GM18499 (cell line): ENCODE results near the gene MEF2D.

Source experiments
- ATAC-seq: cut with Tn5 transposase; IDR thresholded peaks from one replicate; pipeline ENCODE4 v1.9.1; 2021; ENCODE audit warnings: moderate number of reproducible peaks; ENCODE audit not compliant: insufficient read depth, unreplicated experiment

Gene MEF2D

DNA sequence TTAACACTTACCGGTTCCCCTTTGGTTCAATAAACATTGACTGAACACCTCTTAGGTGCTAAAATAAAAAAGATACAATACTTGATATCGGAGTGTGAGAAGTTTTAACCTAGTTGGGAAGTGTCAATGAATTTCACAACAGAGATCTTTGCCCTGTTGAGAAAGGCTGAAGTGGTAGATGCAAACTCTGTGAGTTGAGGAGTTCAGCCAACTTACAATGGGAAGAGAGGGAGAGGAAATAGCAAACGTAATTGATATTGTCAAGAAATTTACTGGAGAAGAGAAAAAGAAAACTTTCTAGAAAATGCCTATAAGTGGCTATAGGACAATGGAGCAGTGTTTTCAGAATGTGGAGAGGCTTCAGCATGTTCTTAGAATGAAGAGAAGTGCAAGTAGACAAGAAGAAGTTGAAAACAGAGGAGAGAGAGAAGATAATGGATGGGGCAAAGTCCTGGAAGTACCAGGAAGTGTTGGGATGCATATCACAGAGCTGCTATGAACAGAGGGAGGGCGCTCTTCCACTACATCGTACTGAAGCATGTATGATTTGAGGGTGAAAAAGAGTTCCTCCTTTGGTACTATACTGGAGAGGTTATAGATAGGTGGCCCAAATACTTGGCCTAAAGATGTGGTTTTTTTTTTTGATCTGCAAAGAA is 48.9 kb downstream of the MEF2D start:
- no peak for ATAC-seq

DNA sequence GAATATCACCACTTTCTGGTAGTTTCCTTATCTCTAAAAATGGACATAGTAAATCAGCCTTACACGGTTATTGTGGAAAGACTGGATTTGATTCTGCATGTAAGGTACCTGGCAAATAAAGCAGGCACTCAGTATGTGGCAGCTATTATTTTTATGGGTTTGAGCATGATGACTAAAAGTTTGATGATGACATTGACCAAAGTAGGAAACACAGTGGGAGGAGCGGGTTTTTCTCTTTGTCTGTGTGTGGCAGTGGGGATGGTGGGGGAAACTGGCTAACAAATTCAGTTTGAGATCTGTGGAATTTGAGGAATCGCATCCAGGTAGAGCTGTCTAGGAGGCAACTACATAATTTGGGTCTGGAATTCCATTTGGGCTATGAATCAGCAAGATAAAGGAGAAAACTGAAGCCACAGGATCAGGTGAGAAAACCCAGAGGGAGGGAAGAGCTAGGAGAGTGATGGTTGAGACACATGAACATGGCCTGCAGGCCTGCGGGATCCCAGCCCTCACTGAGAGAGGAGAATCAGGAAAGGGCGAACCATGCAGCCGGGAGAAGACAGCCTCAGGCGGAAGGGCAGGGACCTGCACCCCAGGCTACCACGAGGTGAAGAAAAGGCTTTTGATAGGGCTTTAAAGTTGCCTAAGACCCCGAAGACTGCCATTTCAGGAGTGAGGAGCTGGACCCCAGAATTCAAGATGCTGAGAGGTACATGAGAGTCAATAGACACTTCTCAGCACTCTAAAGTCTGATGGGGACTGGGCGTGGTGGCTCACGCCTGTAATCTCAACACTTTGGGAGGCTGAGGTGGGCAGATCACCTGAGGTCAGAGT is 52.2 kb downstream of the MEF2D start:
- ATAC-seq = no peak

DNA sequence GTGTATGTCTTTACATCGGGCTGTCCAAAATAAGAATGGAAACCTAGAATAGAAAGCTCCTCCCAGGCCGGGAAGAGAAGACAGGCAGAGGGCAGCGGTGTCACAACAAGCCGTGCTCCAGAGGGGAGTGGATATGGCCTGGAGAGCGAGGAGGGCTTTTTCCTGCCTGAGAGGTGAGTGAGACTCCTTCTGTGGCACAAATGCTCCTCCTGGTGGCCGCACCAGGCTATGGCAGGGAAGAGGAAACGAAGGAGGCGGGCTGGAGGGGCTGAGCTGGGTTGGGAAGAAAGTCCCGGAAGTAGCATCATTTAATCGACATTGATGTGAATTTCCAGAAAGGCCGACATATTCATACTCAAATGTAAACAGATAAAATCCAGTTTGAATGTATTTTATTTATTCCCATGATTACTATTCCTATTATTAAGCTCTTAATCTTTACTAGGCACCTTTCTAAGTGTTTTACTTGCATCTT is 54.7 kb downstream of the MEF2D start:
- ATAC-seq = no peak

DNA sequence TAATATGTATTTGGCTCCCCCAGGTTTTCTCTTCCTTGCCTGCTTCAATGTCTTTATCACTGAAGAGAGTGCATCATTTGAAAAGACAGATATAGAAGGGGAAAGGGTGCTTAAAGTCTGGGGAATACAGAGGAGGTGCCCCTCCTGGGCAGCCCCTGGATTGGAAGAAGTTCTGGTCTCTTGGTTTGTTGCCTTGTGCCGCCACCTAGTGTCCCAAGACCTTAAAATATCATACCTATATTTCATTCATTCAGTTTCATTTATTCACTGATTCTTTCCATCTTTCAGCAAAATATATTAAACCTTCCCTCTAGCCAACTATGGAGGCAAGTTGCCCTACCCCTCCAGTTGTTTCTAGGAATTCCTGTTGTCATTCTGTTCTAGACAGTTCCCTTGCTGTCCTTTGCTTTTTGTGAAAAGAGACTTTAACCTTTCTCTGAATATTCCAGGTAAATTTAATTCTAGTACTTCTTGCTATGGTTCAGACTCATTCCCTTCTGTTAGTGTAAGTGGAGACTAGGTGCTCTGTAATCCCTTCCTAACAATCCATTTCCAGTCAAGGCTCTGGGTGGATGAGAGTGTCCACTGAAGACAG is 56.1 kb downstream of the MEF2D start:
- no peak for ATAC-seq

DNA sequence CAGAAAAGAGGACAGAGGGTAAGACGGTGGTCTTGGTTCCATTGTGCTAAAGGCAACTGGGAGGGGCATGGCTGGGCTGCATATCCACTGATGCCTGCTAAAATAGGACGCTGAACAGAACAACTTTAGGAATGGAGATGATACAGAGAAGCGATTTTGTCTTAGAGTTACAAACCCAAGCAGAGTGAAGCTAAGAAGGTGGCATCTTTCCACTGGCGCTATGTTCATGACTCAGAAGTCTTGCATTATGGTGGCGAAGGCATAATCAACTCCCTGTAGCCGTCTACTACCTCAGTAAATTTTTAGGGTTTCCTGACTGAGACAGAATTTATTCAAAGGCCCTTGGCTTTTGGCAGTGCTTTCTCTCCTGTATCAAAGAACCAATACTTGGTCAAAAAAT is 57.3 kb downstream of the MEF2D start:
- ATAC-seq = no peak

DNA sequence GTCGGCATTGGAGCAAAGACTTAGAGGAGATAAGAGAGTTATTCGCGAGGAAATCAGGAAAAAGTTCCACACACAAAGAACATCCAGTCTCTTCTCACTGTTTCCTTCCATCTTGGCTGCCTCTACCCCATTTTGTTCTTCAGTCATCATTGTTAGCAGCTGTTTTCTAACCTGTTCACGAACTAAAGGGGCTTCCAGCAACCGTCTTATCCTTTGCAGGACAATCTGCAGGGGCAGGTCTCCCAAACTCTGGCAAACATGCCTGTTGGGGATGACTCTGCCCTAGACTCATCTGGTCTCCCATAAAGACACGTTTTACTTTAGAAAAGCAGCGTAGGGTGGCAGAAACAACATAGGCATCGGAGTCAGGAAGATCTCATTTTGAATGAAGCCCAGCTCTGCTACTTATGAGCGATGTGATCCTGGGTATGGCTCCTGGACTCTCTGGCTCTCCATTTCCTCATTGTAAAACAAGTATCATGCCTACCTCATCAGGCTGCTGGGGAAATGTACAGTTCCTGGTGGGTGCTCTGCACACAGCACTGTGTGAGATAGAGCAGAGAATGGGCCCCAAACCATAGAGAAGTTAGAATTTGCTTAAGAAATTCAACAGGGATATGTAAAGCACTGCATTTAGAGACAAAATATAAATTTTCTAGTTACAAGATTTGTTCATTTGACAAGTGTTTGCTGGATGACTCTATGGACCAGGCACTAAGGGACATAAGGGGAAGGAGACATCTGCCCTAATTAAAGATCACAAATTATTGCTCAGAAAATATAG is 59.7 kb downstream of the MEF2D start:
- no peak for ATAC-seq

DNA sequence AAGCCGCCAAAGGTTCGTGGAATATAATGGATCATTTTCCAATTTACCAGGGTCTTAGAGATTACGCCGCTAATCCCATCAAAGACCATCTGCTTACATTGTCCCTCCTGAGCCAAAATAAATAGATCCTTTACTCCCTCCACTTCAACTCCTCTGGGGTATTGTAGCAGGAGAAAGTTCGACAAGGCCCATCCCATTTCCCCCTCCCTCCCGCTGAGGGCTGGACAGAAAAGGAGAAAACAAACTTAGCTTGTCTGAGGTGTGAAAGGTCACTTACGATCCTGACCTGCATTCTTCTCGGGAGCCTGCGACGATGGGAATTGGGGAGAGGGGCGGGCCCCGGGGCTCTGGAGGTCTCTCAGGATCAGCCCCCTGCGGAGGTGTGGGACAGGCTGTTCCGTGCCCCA is 60.8 kb downstream of the MEF2D start:
- ATAC-seq = no peak

DNA sequence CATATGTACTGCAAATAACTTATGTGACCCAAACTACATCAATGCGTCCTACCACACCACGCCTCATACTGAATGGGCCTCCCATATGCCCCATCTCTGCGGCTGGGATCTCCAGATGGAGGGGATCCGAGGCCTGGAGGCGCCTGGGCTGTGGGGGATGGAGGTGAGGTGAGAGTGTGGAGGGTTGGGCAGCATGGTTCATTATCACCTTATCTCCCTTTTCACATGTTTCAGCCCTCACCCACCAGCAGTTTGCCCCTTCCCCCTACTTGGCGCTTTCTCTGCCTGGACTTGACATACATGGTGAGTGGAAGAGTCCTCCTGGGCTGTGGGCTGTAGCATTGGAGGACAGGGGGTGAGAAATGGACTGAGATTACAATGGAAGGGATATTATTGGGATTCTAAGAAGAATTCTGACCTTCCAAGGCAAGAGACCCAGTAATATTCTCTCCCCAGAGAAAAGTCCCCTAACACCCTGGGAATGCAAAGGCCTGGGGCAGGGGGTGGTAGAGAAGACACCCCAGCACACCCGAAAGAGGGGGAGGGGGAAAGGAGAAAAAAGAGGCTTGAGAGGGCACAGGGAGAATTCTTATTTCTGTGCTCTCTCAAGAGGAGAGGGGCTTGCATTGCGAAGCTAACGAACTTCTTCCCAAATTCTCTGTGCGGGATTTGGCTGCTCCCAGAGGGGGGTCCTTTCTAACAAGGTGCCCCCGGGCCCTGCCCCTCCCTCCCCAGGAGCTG is 61.4 kb downstream of the MEF2D start:
- ATAC-seq = no peak

DNA sequence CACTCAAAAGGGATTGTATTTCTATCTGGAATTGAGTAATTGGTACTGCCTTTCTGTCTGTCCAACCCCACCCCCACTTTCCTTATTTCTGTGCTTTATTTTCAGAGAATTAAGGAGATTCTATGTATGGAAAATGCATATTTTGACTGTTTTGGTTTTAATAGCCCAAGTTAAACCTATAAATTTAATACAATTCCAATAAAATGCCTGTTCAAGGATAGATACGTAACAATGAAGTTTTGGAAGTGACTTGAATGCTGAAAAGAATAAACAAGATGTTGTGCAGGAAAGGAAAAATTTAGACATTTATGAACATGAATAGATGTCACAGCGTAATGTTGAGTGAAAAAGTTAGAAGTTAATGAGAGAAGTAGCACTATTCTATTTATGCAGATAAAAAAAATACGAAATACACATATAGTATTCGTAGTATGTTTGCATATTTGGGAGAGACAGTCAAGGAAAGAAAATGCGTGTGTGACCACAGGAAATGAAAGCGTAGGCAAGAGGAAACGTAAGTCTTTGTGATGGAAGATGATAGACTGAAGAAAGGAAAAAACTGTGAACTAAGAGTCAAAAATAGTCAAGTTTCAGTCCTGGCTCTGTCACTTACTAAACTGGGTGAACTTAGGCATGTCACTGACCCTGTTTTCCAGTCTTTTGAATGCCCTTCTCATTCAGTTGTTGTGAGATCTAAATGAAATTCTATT is 62.1 kb downstream of the MEF2D start:
- ATAC-seq = no peak

DNA sequence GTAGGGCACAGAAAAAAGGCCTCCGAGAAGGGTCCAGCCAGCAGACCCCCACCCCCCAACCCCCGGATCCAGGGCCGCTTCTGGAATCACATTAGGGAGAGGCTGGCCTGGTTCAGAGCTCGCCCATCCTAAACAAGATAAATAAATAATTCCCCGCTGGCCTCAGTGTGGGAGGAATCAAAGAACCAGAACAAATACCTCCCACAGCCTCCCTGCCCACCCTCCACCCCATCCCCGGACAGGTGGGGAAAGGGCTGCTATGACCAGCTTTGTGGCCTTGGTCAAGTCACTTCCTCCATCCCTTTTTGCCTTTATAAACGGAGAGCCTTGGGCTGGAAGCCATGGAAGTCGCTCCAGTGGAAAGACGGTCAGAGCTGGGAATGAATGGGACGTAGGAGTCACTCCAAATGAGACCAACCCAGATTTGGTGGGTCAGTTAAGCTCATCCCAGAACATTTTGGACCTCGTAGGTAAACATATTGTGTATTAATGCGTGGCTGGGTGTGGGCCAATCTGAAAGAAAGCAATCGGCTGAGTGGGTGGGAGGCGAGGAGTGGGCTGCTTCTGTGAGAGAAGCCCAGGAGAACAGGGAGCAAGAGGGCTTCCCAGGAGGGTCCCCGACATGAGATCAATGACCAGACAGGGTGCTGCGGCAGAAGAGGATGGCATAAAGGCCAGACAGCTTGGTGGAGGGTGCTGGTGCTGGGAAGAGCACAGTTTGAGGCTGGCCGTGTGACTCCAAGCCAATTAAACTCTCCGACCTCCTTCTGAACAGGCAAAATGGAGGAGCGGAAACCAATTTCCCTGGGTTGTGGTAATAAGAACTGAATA is 63.3 kb downstream of the MEF2D start:
- ATAC-seq = no peak

DNA sequence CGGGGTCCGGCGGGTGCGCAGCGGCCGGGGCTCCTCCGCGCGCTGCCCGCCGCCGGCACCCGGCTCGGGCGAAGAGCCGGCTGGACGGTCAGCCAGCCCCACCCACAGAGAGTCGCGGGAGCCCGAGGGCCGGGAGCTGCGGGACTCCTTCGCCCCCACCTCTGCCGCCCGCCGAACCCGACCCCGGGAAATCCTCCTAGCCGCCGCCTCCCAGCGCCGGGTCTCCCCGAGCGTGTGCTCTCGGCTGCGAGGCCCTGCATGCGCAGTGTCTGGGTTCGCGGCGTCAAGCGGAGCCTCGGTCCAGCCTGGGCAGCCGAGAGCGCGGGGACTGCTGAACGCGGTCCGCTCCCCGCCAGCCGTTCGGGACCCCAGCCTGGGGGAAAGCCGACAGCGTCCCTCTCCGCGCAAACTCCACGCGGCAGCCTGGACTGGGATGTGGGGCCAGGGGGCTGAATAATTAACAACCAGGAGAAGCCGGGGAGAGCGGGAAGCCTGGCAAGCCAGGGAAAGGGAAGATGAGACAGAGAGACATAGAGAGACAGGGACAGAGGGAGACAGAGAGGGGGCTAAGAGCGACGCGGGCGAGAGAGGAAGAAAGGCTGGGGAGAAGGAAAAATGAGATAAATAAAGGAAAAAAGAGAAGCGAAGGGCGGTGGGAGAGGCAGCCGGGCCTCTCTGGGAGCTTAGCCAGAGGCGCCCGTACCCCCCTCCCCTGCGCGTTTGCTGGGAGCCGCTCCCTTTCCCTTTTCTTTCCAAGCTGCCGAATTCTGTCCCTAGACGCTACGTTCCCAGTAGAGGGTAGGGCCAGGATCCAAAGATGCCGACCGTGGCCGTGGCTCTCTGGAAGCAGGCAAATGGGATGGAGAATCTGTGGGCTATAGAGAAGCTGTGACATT is 64.2 kb downstream of the MEF2D start:
- ATAC-seq = no peak

DNA sequence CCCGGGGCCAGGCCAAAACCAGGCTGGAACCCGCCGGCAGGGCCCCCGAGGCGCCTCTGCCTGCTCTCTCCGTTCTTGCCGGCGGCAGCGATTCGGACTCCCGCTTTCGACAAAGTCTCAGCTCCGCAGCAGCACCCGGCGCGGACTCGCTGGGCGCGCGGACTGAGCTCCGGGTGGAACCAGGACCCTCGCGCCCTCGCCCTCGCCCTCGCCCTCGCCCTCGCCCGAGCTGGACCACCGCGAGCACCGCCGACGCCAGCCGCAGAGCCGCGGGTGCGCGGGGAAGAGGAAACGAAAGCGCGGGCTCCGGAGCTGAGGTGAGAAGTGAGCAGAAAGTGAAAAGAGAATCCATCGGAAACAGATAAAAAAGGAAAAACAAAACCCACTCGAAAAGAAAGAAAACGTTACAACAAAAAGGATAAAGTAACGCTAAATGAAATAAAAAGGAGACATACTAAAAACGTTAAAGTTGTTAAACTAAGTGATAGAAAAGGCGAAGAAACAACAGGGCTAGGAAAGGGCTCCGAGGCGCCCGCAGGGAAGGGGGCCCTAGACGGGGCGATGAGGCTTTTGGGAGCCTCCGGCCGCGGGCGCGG is 64.9 kb downstream of the MEF2D start:
- no peak for ATAC-seq

DNA sequence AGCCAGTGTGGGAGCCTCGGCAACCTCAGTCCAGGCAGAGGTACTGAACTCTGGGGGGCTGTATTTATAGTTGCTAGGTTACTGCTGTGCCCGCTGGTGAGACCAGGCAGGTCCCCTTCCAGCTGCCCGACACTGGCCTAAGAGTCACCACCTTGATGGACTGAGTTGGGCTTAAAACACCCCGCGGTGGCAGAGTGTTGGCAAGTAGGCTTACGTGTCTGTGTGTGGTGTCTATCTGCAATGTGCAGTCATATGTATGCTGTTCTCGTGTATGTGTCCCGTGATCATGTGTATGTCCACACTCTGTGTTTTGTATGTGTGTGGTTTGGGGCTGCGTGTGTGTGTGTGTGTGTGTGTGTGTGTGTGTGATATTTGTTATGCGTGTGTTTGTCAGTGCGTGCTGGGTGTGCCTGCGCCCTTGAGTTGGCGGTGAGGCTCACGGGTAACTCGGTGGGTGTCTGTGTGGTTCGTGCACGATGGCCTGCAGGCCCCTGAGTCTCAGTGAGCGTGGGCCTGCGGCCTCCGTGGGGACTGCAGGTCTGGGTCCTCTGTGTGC is 65.5 kb downstream of the MEF2D start:
- ATAC-seq = no peak

DNA sequence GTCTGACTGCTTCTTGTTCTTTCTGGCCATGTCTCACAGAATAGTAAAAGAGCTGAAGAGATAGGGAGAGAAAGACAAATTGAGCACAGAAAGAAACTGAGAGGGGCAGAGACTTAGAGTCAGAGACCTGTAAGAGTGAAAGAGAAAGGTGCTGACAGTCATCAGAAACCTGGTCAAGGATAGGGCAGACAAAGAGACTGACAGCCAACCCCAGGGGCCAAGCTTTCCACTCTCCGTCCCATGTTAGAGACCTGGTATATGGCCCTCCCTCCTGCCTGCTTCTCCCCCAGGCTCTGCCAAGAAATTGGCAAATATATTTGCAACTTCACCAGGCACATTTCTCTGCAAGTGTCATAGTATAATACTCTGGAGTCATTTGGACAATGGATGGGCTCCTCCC is 67.0 kb downstream of the MEF2D start:
- no peak for ATAC-seq

DNA sequence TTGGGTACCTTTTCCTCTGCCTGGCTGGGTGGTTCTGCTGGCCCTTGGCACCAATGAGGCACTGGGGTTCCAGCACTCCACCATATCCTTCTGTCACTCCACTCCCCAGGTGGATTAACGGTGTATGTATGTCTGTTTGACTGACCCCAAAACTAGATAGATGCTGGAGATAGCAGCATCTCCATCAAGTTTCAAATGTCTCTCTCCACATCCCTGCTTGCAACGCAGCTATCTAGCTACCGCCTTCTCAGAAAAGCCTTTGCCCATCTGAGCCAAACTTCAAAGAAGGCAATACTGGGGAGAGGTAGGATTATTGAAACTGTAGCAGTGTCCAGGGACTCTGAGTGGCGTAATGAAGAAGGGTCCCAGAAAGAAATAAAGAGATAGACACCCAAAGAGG is 67.5 kb downstream of the MEF2D start:
- no peak for ATAC-seq

DNA sequence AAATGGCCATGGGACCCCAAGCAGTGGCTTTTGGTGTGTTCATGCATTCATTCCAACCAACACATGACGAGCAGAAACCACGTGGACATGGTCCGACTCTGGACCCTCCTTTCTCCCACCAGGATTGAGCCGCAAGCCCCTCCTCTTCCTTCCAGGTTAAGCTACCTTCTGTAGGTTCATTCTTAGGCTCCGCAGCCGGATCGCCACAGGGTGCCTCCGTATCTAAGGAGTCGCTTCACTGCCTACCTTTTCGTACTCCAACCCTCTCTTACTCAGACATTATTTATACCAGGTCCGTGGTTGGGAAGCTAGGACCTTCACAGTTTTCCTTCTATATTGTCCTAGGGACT is 67.9 kb downstream of the MEF2D start:
- ATAC-seq = no peak
